ENCODE data around the gene PDE8A. TPM values are rescaled to one million over a fixed set of nuclear protein-coding genes. Genes with fewer than 3 reads are reported as not detected.

Gene PDE8A
- total and polyA plus RNA-seq, 2 donors: 8.5 to 23.0 TPM

- H3K4me1 ChIP-seq (ENCODE audit: control insufficient read depth in 2 of 2, insufficient read depth in 2 of 2, low read length in 2 of 2): peaks cover under 1 to 7% of the 10 kb centered on the region in 2 donors
- 77% methylated on average over 1 of the region's 1 CpG for WGBS
Observed at GRCh38 chr15:85030301-85030929, 48.8 kb downstream of the PDE8A start.

GRCh38 chr15:85031086-85031943, 49.7 kb downstream of the PDE8A start:
- no peaks in the 10 kb centered on the region for H3K27me3 ChIP-seq (ENCODE audit: control insufficient read depth in 2 of 2, insufficient read depth in 1 of 2, low read length in 1 of 2)
- H3K36me3 ChIP-seq (ENCODE audit: control insufficient read depth in 2 of 2, insufficient read depth in 2 of 2, low read length in 1 of 2): no peaks in the 10 kb centered on the region
- H3K9me3 ChIP-seq (ENCODE audit: control insufficient read depth in 2 of 2, insufficient read depth in 1 of 2, low read length in 1 of 2): no peaks in the 10 kb centered on the region
- no peak for DNase-seq (ENCODE audit: low read depth in 6 of 9, low spot score in 9 of 9)
- peaks cover 0 to 7% of the 10 kb centered on the region in 2 donors for H3K4me1 ChIP-seq (ENCODE audit: control insufficient read depth in 2 of 2, insufficient read depth in 2 of 2, low read length in 2 of 2)
- no peak overlapping the region for H3K27ac ChIP-seq (ENCODE audit: low read depth in 1 of 2, low read length in 1 of 2)
- no peak overlapping the region for H3K4me3 ChIP-seq (ENCODE audit: low read length in 2 of 2)
- 97% methylated on average over 6 of the region's 6 CpGs for WGBS

More at GRCh38 chr15:85030301-85030929, 48.8 kb downstream of the PDE8A start:
- no peak overlapping the region for H3K27ac ChIP-seq (ENCODE audit: low read depth in 1 of 2, low read length in 1 of 2)
- no peaks in the 10 kb centered on the region for H3K9me3 ChIP-seq (ENCODE audit: control insufficient read depth in 2 of 2, insufficient read depth in 1 of 2, low read length in 1 of 2)
- no peaks in the 10 kb centered on the region for H3K36me3 ChIP-seq (ENCODE audit: control insufficient read depth in 2 of 2, insufficient read depth in 2 of 2, low read length in 1 of 2)
- no peak overlapping the region for H3K4me3 ChIP-seq (ENCODE audit: low read length in 2 of 2)
- no peaks in the 10 kb centered on the region for H3K27me3 ChIP-seq (ENCODE audit: control insufficient read depth in 2 of 2, insufficient read depth in 1 of 2, low read length in 1 of 2)
- no peak for DNase-seq (ENCODE audit: low read depth in 6 of 9, low spot score in 9 of 9)

GRCh38 chr15:85031944-85032558, 50.4 kb downstream of the PDE8A start:
- no peak for DNase-seq (ENCODE audit: low read depth in 6 of 9, low spot score in 9 of 9)
- WGBS: 95% methylated on average over 2 of the region's 2 CpGs
- no peaks in the 10 kb centered on the region for H3K9me3 ChIP-seq (ENCODE audit: control insufficient read depth in 2 of 2, insufficient read depth in 1 of 2, low read length in 1 of 2)
- H3K36me3 ChIP-seq (ENCODE audit: control insufficient read depth in 2 of 2, insufficient read depth in 2 of 2, low read length in 1 of 2): no peaks in the 10 kb centered on the region
- no peak overlapping the region for H3K27ac ChIP-seq (ENCODE audit: low read depth in 1 of 2, low read length in 1 of 2)
- no peaks in the 10 kb centered on the region for H3K27me3 ChIP-seq (ENCODE audit: control insufficient read depth in 2 of 2, insufficient read depth in 1 of 2, low read length in 1 of 2)
- H3K4me3 ChIP-seq (ENCODE audit: low read length in 2 of 2): no peak overlapping the region
- peaks cover 0 to 6% of the 10 kb centered on the region in 2 donors for H3K4me1 ChIP-seq (ENCODE audit: control insufficient read depth in 2 of 2, insufficient read depth in 2 of 2, low read length in 2 of 2)

GRCh38 chr15:85033148-85033547, 51.5 kb downstream of the PDE8A start:
- Histone ChIP-seq H3K36me3 (ENCODE audit: control insufficient read depth in 2 of 2, insufficient read depth in 2 of 2, low read length in 1 of 2) (no peaks in the 10 kb centered on the region), H3K4me1 (ENCODE audit: control insufficient read depth in 2 of 2, insufficient read depth in 2 of 2, low read length in 2 of 2) (peaks cover 0 to 2% of the 10 kb centered on the region in 2 donors), H3K4me3 (ENCODE audit: low read length in 2 of 2) (no peak overlapping the region), H3K27me3 (ENCODE audit: control insufficient read depth in 2 of 2, insufficient read depth in 1 of 2, low read length in 1 of 2) (no peaks in the 10 kb centered on the region), H3K27ac (ENCODE audit: low read depth in 1 of 2, low read length in 1 of 2) (no peak overlapping the region), H3K9me3 (ENCODE audit: control insufficient read depth in 2 of 2, insufficient read depth in 1 of 2, low read length in 1 of 2) (no peaks in the 10 kb centered on the region)
- WGBS: 94% methylated on average over 1 of the region's 1 CpG
- no peak for DNase-seq (ENCODE audit: low read depth in 6 of 9, low spot score in 9 of 9)

GRCh38 chr15:85034276-85034675, 52.6 kb downstream of the PDE8A start:
- Histone ChIP-seq H3K9me3 (ENCODE audit: control insufficient read depth in 2 of 2, insufficient read depth in 1 of 2, low read length in 1 of 2) (no peaks in the 10 kb centered on the region), H3K36me3 (ENCODE audit: control insufficient read depth in 2 of 2, insufficient read depth in 2 of 2, low read length in 1 of 2) (no peaks in the 10 kb centered on the region), H3K4me3 (ENCODE audit: low read length in 2 of 2) (no peak overlapping the region), H3K27ac (ENCODE audit: low read depth in 1 of 2, low read length in 1 of 2) (no peak overlapping the region), H3K4me1 (ENCODE audit: control insufficient read depth in 2 of 2, insufficient read depth in 2 of 2, low read length in 2 of 2) (peaks cover 0 to 2% of the 10 kb centered on the region in 2 donors), H3K27me3 (ENCODE audit: control insufficient read depth in 2 of 2, insufficient read depth in 1 of 2, low read length in 1 of 2) (no peaks in the 10 kb centered on the region)
- 97% methylated on average over 5 of the region's 5 CpGs for WGBS
- DNase-seq (ENCODE audit: low read depth in 6 of 9, low spot score in 9 of 9): no peak

GRCh38 chr15:85035980-85036379, 54.3 kb downstream of the PDE8A start:
- Histone ChIP-seq H3K9me3 (ENCODE audit: control insufficient read depth in 2 of 2, insufficient read depth in 1 of 2, low read length in 1 of 2) (no peaks in the 10 kb centered on the region), H3K4me3 (ENCODE audit: low read length in 2 of 2) (no peak overlapping the region), H3K27me3 (ENCODE audit: control insufficient read depth in 2 of 2, insufficient read depth in 1 of 2, low read length in 1 of 2) (no peaks in the 10 kb centered on the region), H3K4me1 (ENCODE audit: control insufficient read depth in 2 of 2, insufficient read depth in 2 of 2, low read length in 2 of 2) (no peaks in the 10 kb centered on the region), H3K27ac (ENCODE audit: low read depth in 1 of 2, low read length in 1 of 2) (no peak overlapping the region), H3K36me3 (ENCODE audit: control insufficient read depth in 2 of 2, insufficient read depth in 2 of 2, low read length in 1 of 2) (no peaks in the 10 kb centered on the region)
- DNase-seq (ENCODE audit: low read depth in 6 of 9, low spot score in 9 of 9): no peak

GRCh38 chr15:85036716-85037115, 55.1 kb downstream of the PDE8A start:
- 89% methylated on average over 3 of the region's 3 CpGs for WGBS

GRCh38 chr15:85037641-85038040, 56.0 kb downstream of the PDE8A start:
- WGBS: 98% methylated on average over 2 of the region's 2 CpGs
- H3K36me3 ChIP-seq (ENCODE audit: control insufficient read depth in 2 of 2, insufficient read depth in 2 of 2, low read length in 1 of 2): no peaks in the 10 kb centered on the region
- H3K9me3 ChIP-seq (ENCODE audit: control insufficient read depth in 2 of 2, insufficient read depth in 1 of 2, low read length in 1 of 2): no peaks in the 10 kb centered on the region
- DNase-seq (ENCODE audit: low read depth in 6 of 9, low spot score in 9 of 9): no peak
- no peaks in the 10 kb centered on the region for H3K4me1 ChIP-seq (ENCODE audit: control insufficient read depth in 2 of 2, insufficient read depth in 2 of 2, low read length in 2 of 2)
- no peak overlapping the region for H3K27ac ChIP-seq (ENCODE audit: low read depth in 1 of 2, low read length in 1 of 2)
- no peak overlapping the region for H3K4me3 ChIP-seq (ENCODE audit: low read length in 2 of 2)
- no peaks in the 10 kb centered on the region for H3K27me3 ChIP-seq (ENCODE audit: control insufficient read depth in 2 of 2, insufficient read depth in 1 of 2, low read length in 1 of 2)

More at GRCh38 chr15:85036716-85037115, 55.1 kb downstream of the PDE8A start:
- DNase-seq (ENCODE audit: low read depth in 6 of 9, low spot score in 9 of 9): no peak
- H3K27me3 ChIP-seq (ENCODE audit: control insufficient read depth in 2 of 2, insufficient read depth in 1 of 2, low read length in 1 of 2): no peaks in the 10 kb centered on the region
- no peak overlapping the region for H3K27ac ChIP-seq (ENCODE audit: low read depth in 1 of 2, low read length in 1 of 2)
- H3K4me3 ChIP-seq (ENCODE audit: low read length in 2 of 2): no peak overlapping the region
- H3K4me1 ChIP-seq (ENCODE audit: control insufficient read depth in 2 of 2, insufficient read depth in 2 of 2, low read length in 2 of 2): no peaks in the 10 kb centered on the region
- H3K9me3 ChIP-seq (ENCODE audit: control insufficient read depth in 2 of 2, insufficient read depth in 1 of 2, low read length in 1 of 2): no peaks in the 10 kb centered on the region
- no peaks in the 10 kb centered on the region for H3K36me3 ChIP-seq (ENCODE audit: control insufficient read depth in 2 of 2, insufficient read depth in 2 of 2, low read length in 1 of 2)

- WGBS: 96% methylated on average over 5 of the region's 5 CpGs
- H3K27ac ChIP-seq (ENCODE audit: low read depth in 1 of 2, low read length in 1 of 2): no peak overlapping the region
- no peaks in the 10 kb centered on the region for H3K36me3 ChIP-seq (ENCODE audit: control insufficient read depth in 2 of 2, insufficient read depth in 2 of 2, low read length in 1 of 2)
- no peak for DNase-seq (ENCODE audit: low read depth in 6 of 9, low spot score in 9 of 9)
- H3K27me3 ChIP-seq (ENCODE audit: control insufficient read depth in 2 of 2, insufficient read depth in 1 of 2, low read length in 1 of 2): no peaks in the 10 kb centered on the region
- no peaks in the 10 kb centered on the region for H3K4me1 ChIP-seq (ENCODE audit: control insufficient read depth in 2 of 2, insufficient read depth in 2 of 2, low read length in 2 of 2)
- no peak overlapping the region for H3K4me3 ChIP-seq (ENCODE audit: low read length in 2 of 2)
- H3K9me3 ChIP-seq (ENCODE audit: control insufficient read depth in 2 of 2, insufficient read depth in 1 of 2, low read length in 1 of 2): no peaks in the 10 kb centered on the region
Observed at GRCh38 chr15:85041230-85041629, 59.6 kb downstream of the PDE8A start.
